ENCODE data around the gene ZCCHC9.

- no peak for TF ChIP-seq POLR2AphosphoS5 (IDR thresholded peaks at IDR 0.05; ENCODE audit: low read depth, low read length)
- TF ChIP-seq POLR2A (IDR thresholded peaks at IDR 0.05; ENCODE audit: low read depth, low read length): no peak
Measured at GRCh38 chr5:81344736-81345135, 43.3 kb downstream of the ZCCHC9 start.

Measured in GM12892 (cell line).